H1 (cell line): ENCODE data around the gene MACROD2. TPM values are rescaled to one million over a fixed set of nuclear protein-coding genes. Genes with fewer than 3 reads are reported as not detected.

Experiments
- CTCF ChIP-seq, 3 experiments: IDR thresholded peaks; 1 replicate in 2 of 3; 2 replicates in 1 of 3; pipeline versions ENCODE4 v1.5.1 to v1.6.1; 2011; ENCODE audit warnings: low read length in 3 of 3, mild to moderate bottlenecking in 3 of 3, inconsistent platforms in 2 of 3, low read depth in 1 of 3, moderate library complexity in 1 of 3; ENCODE audit not compliant: insufficient read depth in 1 of 3; ENCODE audit errors: control extremely low read depth in 1 of 3
- GTF2F1 ChIP-seq: IDR thresholded peaks from 2 replicates; pipeline ENCODE4 v1.6.1; 2012; ENCODE audit warnings: low read depth, low read length, improper control_type of control experiment, borderline replicate concordance
- KDM5A ChIP-seq: fragments of 200-600 bp; IDR thresholded peaks from 2 replicates; pipeline ENCODE4 v1.7.1; 2012; ENCODE audit warnings: mild to moderate bottlenecking, low read length, inconsistent platforms, mixed read lengths
- polyA plus RNA-seq, 7 experiments: library from polyadenylated mRNA; depleted of rRNA in 3 of 7; stranded (reverse) in 5 of 7; unstranded in 2 of 7; fragments of >200 nt in 5 of 7; fragments of 200-250 nt in 2 of 7; gene quantifications; 1 replicate in 5 of 7; 2 replicates in 1 of 7; 4 replicates in 1 of 7; pipeline versions ENCODE4 v1.2.1 to v1.2.3, GENCODE V29; 2011 to 2013; ENCODE audit warnings: missing spikeins in 2 of 7, mixed read lengths in 2 of 7
- total RNA-seq: library from RNA; stranded (reverse); fragmentation: NEBNext Ultra II Directional; extraction: Animal tissue kit (Norgen Biotek cat#: 25700); gene quantifications from 2 replicates; pipeline ENCODE4 v1.2.1, GENCODE V29; 2021

The MACROD2 gene
- total and polyA plus RNA-seq, 2 of the 8 experiments (the other 6 are each of a cell fraction or from before 2014, with no cell fraction given): 0.70 to 3.9 TPM

GRCh38 chr20:15064741-15065140, 1069.4 kb downstream of the MACROD2 start (continued):
- TF ChIP-seq CTCF (IDR thresholded peaks at IDR 0.05; ENCODE audit: control extremely low read depth in 1 of 3, insufficient read depth in 1 of 3, low read depth in 1 of 3, low read length in 3 of 3) (no peak), KDM5A (no peak), GTF2F1 (no peak)
